Right cardiac atrium (tissue), 5 donors: ENCODE measurements around the gene BHLHE40. TPM values are rescaled to one million over a fixed set of nuclear protein-coding genes. Genes with fewer than 3 reads are reported as not detected.

Experiments
- ATAC-seq, 2 donors: fragments of 200-7000 bp; cut with Tn5 transposase; one replicate each; pipeline versions ENCODE4 v1.8.0 to v1.9.1; 2020; ENCODE audit warnings: moderate library complexity in 2 of 2, mild to moderate bottlenecking in 1 of 2
- DNase-seq, 3 donors: peaks; one replicate each; pipeline ENCODE4 v3.0.0-alpha.2; 2020
- H3K27ac ChIP-seq: one replicate; pipeline ENCODE4 v1.5.1; 2013; ENCODE audit warnings: mild to moderate bottlenecking, low read length, control low read depth, moderate library complexity
- H3K27me3 ChIP-seq: one replicate; pipeline ENCODE4 v1.6.1; 2013; ENCODE audit not compliant: control insufficient read depth, insufficient read depth
- H3K4me1 ChIP-seq: one replicate; pipeline ENCODE4 v1.6.1; 2013; ENCODE audit warnings: low read length; ENCODE audit not compliant: control insufficient read depth, insufficient read depth
- H3K4me3 ChIP-seq: one replicate; pipeline ENCODE4 v1.5.1; 2013; ENCODE audit warnings: low read length, control low read depth
- H3K9me3 ChIP-seq: one replicate; pipeline ENCODE4 v1.6.1; 2013; ENCODE audit warnings: low read length; ENCODE audit not compliant: control insufficient read depth
- WGBS: extraction: QIAGEN DNeasy Blood & Tissue Kit; methylation state at CpG from one replicate; pipeline ENCODE4 v1.1.7; 2013; 5-methylcytosine and 5-hydroxymethylcytosine counted together
- intact Hi-C, 4 donors: fragments of 100-400 bp; cut with DNase I; formaldehyde crosslinking; loops; one replicate each; pipeline versions ENCODE4 v1.11.0 to v1.14.0; 2022 to 2023
- polyA plus RNA-seq: library from polyadenylated mRNA; stranded (reverse); fragments of 200-250 nt; gene quantifications from one replicate; pipeline ENCODE4 v1.2.3, GENCODE V29; 2013
- total RNA-seq, 4 donors: library from RNA; stranded (reverse); fragmentation: NEBNext Ultra II Directional; extraction: Animal tissue kit (Norgen Biotek cat#: 25700); gene quantifications; one replicate each; pipeline ENCODE4 v1.2.1, GENCODE V29; 2021
- donor health status: healthy with polysubstance abuse.
- donor health status: DM: no; HTN: yes; CAD: no.
- donor health status: DM: no; HTN: no; CAD: no.
- donor health status: DM: no; HTN: yes; CAD: no; lungs with severe emphysema.
- donor health status: DM: yes; HTN: yes; CAD: no.

Gene BHLHE40
- total and polyA plus RNA-seq, 5 donors: 22.9 to 65.9 (median 34.1) TPM

GRCh38 chr3:4977001-4977852 is 2.0 kb upstream of the BHLHE40 start:
- Histone ChIP-seq H3K4me3 (peak overlapping the region; percentile 64), H3K9me3 (no peaks in the 10 kb centered on the region), H3K4me1 (no peaks in the 10 kb centered on the region), H3K27ac (peak overlapping the region; percentile 99), H3K27me3 (no peaks in the 10 kb centered on the region)
- intact Hi-C loops: loop anchor here in 2 of 4 donors (5.0 kb wide), 1 partner anchor 255 kb away; no protein-coding TSS in a partner anchor
- 14% methylated on average over 35 of the region's 35 CpGs for WGBS
- ATAC-seq (peak; percentile 53 to 69), DNase-seq (peak; percentile 94 to 96 (median 95))

- WGBS: under 1% methylated on average over 13 of the region's 13 CpGs
- H3K9me3 ChIP-seq: no peaks in the 10 kb centered on the region
- H3K27ac ChIP-seq: peak overlapping the region; percentile 99
- no peak for DNase-seq
- no peak for ATAC-seq
- peak overlapping the region; percentile 64 for H3K4me3 ChIP-seq
- H3K4me1 ChIP-seq: no peaks in the 10 kb centered on the region
- intact Hi-C loops: loop anchor here in 2 of 4 donors (5.0 kb wide), 1 partner anchor 256 kb away; no protein-coding TSS in a partner anchor
- H3K27me3 ChIP-seq: no peaks in the 10 kb centered on the region
These were observed 1.4 kb upstream of the BHLHE40 start for GRCh38 chr3:4977853-4978203.

- ATAC-seq (peak; percentile 86 to 88), DNase-seq (peak; percentile 99)
- intact Hi-C loops: loop anchor here in 2 of 4 donors (5.0 kb wide), 1 partner anchor 256 kb away; no protein-coding TSS in a partner anchor
- H3K4me3 ChIP-seq: peak overlapping the region; percentile 64
- H3K27ac ChIP-seq: peak overlapping the region; percentile 99
- H3K27me3 ChIP-seq: no peaks in the 10 kb centered on the region
- no peaks in the 10 kb centered on the region for H3K9me3 ChIP-seq
- peaks cover 2% of the 10 kb centered on the region for H3K4me1 ChIP-seq
- under 1% methylated on average over 75 of the region's 76 CpGs for WGBS
These were observed 852 bp upstream of the BHLHE40 start for GRCh38 chr3:4978204-4978965.

- under 1% methylated on average over 31 of the region's 31 CpGs for WGBS
- intact Hi-C loops: loop anchor here in 2 of 4 donors (5.0 kb wide), 1 partner anchor 257 kb away; no protein-coding TSS in a partner anchor
These were observed 240 bp upstream of the BHLHE40 start for GRCh38 chr3:4978966-4979427.

GRCh38 chr3:4980229-4981203 is 1.3 kb downstream of the BHLHE40 start:
- Histone ChIP-seq H3K4me1 (peaks cover 2% of the 10 kb centered on the region), H3K4me3 (peak overlapping the region; percentile 64), H3K27me3 (no peaks in the 10 kb centered on the region), H3K27ac (peak overlapping the region; percentile 95), H3K9me3 (no peaks in the 10 kb centered on the region)
- peak; percentile 92 to 97 (median 97) for DNase-seq
- WGBS: 4% methylated on average over 32 of the region's 32 CpGs
- intact Hi-C loops: loop anchor here (5.0 to 10.0 kb wide), 6 partner anchors 37 to 258 kb away; no protein-coding TSS in a partner anchor
- ATAC-seq: peak; percentile 8 to 23

More at GRCh38 chr3:4978966-4979427, 240 bp upstream of the BHLHE40 start:
- DNase-seq (peak; percentile 97 to 98 (median 97)), ATAC-seq (peak; percentile 75 to 80)
- Histone ChIP-seq H3K27me3 (no peaks in the 10 kb centered on the region), H3K4me3 (peak overlapping the region; percentile 64), H3K4me1 (peaks cover 2% of the 10 kb centered on the region), H3K9me3 (no peaks in the 10 kb centered on the region), H3K27ac (peak overlapping the region; percentile 99)

GRCh38 chr3:4981294-4981664 is 2.0 kb downstream of the BHLHE40 start:
- peaks cover 7% of the 10 kb centered on the region for H3K4me1 ChIP-seq
- ATAC-seq: no peak
- 11% methylated on average over 3 of the region's 3 CpGs for WGBS

GRCh38 chr3:4981665-4982494 is 2.6 kb downstream of the BHLHE40 start:
- Histone ChIP-seq H3K27ac (peak overlapping the region; percentile 91), H3K27me3 (no peaks in the 10 kb centered on the region), H3K4me1 (peaks cover 7% of the 10 kb centered on the region), H3K9me3 (no peaks in the 10 kb centered on the region), H3K4me3 (peak overlapping the region; percentile 64)
- ATAC-seq (no peak), DNase-seq (no peak)
- intact Hi-C loops: loop anchor here (5.0 to 10.0 kb wide), 6 partner anchors 35 to 260 kb away; no protein-coding TSS in a partner anchor
- 8% methylated on average over 8 of the region's 8 CpGs for WGBS

More at GRCh38 chr3:4981294-4981664, 2.0 kb downstream of the BHLHE40 start:
- Histone ChIP-seq H3K4me3 (peak overlapping the region; percentile 64), H3K27me3 (no peaks in the 10 kb centered on the region), H3K9me3 (no peaks in the 10 kb centered on the region), H3K27ac (peak overlapping the region; percentile 91)
- intact Hi-C loops: loop anchor here (5.0 to 10.0 kb wide), 6 partner anchors 36 to 259 kb away; no protein-coding TSS in a partner anchor
- no peak for DNase-seq

- intact Hi-C loops: loop anchor here (5.0 to 10.0 kb wide), 6 partner anchors 34 to 261 kb away; no protein-coding TSS in a partner anchor
- H3K9me3 ChIP-seq: no peaks in the 10 kb centered on the region
These were observed 3.8 kb downstream of the BHLHE40 start for GRCh38 chr3:4982773-4983738.

More at GRCh38 chr3:4982773-4983738, 3.8 kb downstream of the BHLHE40 start:
- ATAC-seq: no peak
- Histone ChIP-seq H3K27me3 (no peaks in the 10 kb centered on the region), H3K4me1 (peaks cover 7% of the 10 kb centered on the region), H3K4me3 (peak overlapping the region; percentile 41), H3K27ac (peak overlapping the region; percentile 99)
- peak in 1 of 3 donors; percentile 59 for DNase-seq
- 58% methylated on average over 40 of the region's 40 CpGs for WGBS
